Prostate gland (tissue), 2 donors: ENCODE results near the gene FGGY. TPM values are rescaled to one million over a fixed set of nuclear protein-coding genes. Genes with fewer than 3 reads are reported as not detected.

Source experiments
- DNase-seq: peaks from one replicate; pipeline ENCODE4 v3.0.0-alpha.2; 2019; ENCODE audit warnings: low spot score
- H3K27ac ChIP-seq, 2 donors: fragments of 200-600 bp; sonication (generic); 2 replicates each; pipeline ENCODE4 v1.5.1; 2017 to 2019
- H3K27me3 ChIP-seq: fragments of 200-600 bp; sonication (generic); replicated peaks from 2 replicates; pipeline ENCODE4 v1.5.1; 2019; ENCODE audit not compliant: insufficient read depth
- H3K36me3 ChIP-seq, 2 donors: fragments of 200-600 bp; sonication (generic); 1 replicate in 1 of 2; 2 replicates in 1 of 2; pipeline versions ENCODE4 v1.5.1 to v1.8.1; 2017 to 2019
- H3K4me1 ChIP-seq: fragments of 200-600 bp; sonication (generic); replicated peaks from 2 replicates; pipeline ENCODE4 v1.5.1; 2019
- H3K4me3 ChIP-seq, 2 donors: fragments of 200-600 bp; sonication (generic); 2 replicates each; pipeline ENCODE4 v1.5.1; 2017 to 2019
- H3K9me3 ChIP-seq: fragments of 200-600 bp; sonication (generic); 2 replicates; pipeline ENCODE4 v1.5.1; 2017
- POLR2A ChIP-seq: fragments of 450-650 bp; IDR thresholded peaks from one replicate; pipeline ENCODE4 v1.6.1; 2016; ENCODE audit warnings: antibody characterized with exemption, mild to moderate bottlenecking
- POLR2AphosphoS5 ChIP-seq: sonication (generic); formaldehyde crosslinking; IDR thresholded peaks from one replicate; pipeline ENCODE4 v1.6.1; 2017; ENCODE audit warnings: antibody characterized with exemption
- WGBS: methylation state at CpG from one replicate; pipeline ENCODE4 v1.1.5; 2018; 5-methylcytosine and 5-hydroxymethylcytosine counted together
- intact Hi-C: fragments of 100-400 bp; cut with DNase I; formaldehyde crosslinking; loops from one replicate; pipeline ENCODE4 v1.14.2; 2022
- total RNA-seq, 2 donors: library from RNA; depleted of rRNA; stranded (reverse); fragments of >200 nt; gene quantifications; one replicate each; pipeline ENCODE4 v1.1.0, GENCODE V29; 2016
- TF ChIP-seq, protein P1 (sequence below), 4 experiments: fragments of 200-600 bp in 2 of 4; fragments of 450-650 bp in 2 of 4; sonication (generic) in 2 of 4; IDR thresholded peaks; 1 replicate in 3 of 4; 2 replicates in 1 of 4; pipeline ENCODE4 v1.5.1; 2016 to 2019; ENCODE audit warnings: antibody characterized with exemption in 4 of 4, mild to moderate bottlenecking in 2 of 4, moderate library complexity in 2 of 4

Gene FGGY
- total RNA-seq, 2 donors from 2014 or later, result 28.6 to 32.2 TPM

DNA sequence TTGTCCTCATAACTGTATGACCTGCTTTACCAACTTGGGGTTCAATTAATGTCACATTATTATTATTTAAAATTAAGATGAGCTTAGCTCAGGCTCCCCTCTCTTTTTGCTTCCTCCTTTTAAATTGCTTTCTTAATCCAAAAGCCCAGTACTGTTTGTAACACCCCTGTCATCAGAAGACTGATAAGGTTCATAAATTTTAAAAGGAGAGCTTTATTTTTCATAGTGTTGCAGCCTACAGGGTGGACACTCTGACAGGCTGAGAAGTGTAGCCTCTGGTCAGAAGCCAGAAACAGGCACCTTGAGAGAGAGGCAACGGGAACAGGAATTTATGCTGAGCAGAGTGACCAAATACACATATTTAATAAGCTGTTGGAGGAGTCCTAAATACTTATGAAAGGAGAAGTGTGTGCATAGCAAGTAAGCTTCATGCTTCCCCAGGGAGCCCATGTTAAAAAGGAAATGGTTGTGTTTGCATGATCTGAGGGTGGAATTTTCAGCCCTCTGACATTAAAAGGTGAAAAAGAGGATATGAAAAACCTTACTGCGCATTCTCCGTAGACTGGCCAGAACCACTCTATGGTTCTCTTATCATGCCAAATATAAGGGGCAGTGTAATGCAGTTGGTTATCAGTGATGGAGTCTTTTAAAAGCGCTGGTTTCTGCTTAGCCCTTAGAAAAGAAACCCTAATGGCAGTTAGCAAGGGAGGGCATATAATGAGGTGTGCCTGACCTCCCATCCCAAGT is 30.5 kb upstream of the FGGY start:
- WGBS, result 72% methylated on average over 4 of the region's 4 CpGs
- DNase-seq, result no peak
- no peak overlapping the region for H3K27ac ChIP-seq

DNA sequence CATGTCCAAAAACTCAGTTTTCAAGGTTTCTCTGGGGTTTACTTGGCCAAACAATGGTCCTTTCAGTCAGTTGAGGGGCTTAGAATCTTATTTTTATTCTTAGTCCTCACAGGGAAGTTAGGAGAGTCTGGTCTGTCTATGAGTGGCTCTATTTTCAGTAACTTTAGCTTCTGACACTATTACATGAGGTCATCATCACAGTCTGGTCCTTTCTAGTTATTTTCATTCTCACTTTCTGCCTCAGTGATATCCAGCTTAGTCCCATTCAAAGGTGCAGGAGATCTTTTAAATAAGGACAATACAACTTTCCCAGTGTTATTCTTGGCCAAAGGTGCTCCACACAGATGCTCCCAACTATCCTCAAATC is 30.0 kb upstream of the FGGY start:
- Histone ChIP-seq H3K9me3 (no peaks in the 10 kb centered on the region), H3K4me1 (peaks cover 2% of the 10 kb centered on the region), H3K4me3 (no peak overlapping the region), H3K27me3 (no peaks in the 10 kb centered on the region), H3K27ac (no peak overlapping the region), H3K36me3 (no peaks in the 10 kb centered on the region)
- intact Hi-C loops, result no loop called here
- TF ChIP-seq, protein P1, sequence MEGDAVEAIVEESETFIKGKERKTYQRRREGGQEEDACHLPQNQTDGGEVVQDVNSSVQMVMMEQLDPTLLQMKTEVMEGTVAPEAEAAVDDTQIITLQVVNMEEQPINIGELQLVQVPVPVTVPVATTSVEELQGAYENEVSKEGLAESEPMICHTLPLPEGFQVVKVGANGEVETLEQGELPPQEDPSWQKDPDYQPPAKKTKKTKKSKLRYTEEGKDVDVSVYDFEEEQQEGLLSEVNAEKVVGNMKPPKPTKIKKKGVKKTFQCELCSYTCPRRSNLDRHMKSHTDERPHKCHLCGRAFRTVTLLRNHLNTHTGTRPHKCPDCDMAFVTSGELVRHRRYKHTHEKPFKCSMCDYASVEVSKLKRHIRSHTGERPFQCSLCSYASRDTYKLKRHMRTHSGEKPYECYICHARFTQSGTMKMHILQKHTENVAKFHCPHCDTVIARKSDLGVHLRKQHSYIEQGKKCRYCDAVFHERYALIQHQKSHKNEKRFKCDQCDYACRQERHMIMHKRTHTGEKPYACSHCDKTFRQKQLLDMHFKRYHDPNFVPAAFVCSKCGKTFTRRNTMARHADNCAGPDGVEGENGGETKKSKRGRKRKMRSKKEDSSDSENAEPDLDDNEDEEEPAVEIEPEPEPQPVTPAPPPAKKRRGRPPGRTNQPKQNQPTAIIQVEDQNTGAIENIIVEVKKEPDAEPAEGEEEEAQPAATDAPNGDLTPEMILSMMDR (IDR thresholded peaks at IDR 0.05), result no peak
- TF ChIP-seq POLR2AphosphoS5 (no peak), POLR2A (no peak)
- no peak for DNase-seq

More for the DNA sequence above, 30.5 kb upstream of the FGGY start:
- H3K4me1 ChIP-seq, result peaks cover 3% of the 10 kb centered on the region
- no peaks in the 10 kb centered on the region for H3K36me3 ChIP-seq
- no peak overlapping the region for H3K4me3 ChIP-seq
- no peaks in the 10 kb centered on the region for H3K9me3 ChIP-seq
- intact Hi-C loops, result no loop called here
- no peaks in the 10 kb centered on the region for H3K27me3 ChIP-seq
- TF ChIP-seq POLR2AphosphoS5 (no peak), POLR2A (no peak)
- TF ChIP-seq, protein P1 (IDR thresholded peaks at IDR 0.05), result no peak

DNA sequence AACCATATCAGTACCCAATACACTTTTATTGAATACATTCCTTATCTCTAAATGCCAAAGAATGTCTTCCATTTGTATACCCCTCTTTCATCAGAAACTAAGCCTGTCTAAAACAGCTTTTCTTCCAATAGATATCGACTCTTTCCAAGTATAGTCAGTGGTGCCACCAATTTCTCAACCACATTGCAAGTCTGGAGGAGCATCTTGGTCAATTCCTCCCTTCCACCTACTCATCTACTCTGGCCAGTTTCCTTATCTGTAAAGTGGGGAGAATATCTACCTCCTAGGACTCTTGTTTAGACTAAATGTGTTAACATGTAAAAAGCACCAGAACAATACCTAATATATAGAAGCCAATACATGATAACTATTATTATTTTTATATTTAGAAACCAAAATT is 28.5 kb upstream of the FGGY start:
- H3K4me1 ChIP-seq, result no peaks in the 10 kb centered on the region
- H3K27me3 ChIP-seq, result no peaks in the 10 kb centered on the region
- no peak for DNase-seq
- TF ChIP-seq, protein P1 (IDR thresholded peaks at IDR 0.05), result no peak
- no peak for TF ChIP-seq POLR2A
- no peak for TF ChIP-seq POLR2AphosphoS5
- no peak overlapping the region for H3K4me3 ChIP-seq
- no peak overlapping the region for H3K27ac ChIP-seq
- H3K9me3 ChIP-seq, result no peaks in the 10 kb centered on the region
- intact Hi-C loops, result no loop called here
- no peaks in the 10 kb centered on the region for H3K36me3 ChIP-seq
- WGBS, result 100% methylated on average over 1 of the region's 1 CpG

DNA sequence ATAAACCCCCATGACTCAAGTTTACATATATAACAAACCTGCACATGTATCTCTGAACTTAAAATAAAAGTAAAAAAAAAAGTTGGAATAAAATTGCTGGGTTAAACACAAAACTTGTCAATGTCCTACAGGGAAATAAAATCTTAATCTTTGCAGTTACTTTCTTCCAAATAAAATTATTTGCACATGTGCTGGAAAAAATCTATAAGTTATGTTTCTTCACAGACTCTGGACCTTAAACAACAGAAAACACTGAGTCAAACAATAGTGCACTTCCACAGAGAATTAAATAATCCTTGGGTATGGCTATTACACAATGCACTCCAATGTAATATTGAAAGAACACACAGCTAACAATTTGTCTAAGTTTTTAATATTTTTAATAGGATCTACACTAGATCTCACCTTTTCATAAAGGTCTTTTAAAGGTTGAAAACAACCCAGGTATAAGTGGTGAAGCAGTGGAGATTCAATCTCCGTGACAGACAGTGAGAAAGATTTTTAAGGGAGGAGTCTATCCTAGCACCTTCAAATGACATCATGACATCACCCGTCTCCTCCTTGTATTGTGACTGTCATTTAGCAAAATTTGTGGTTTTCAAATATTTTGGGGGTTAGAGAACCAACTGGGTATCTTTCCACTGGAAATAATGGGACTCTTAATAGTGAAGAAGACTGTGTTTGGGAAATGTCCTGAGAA is 25.2 kb upstream of the FGGY start:
- Histone ChIP-seq H3K4me3 (no peak overlapping the region), H3K4me1 (no peaks in the 10 kb centered on the region), H3K36me3 (no peaks in the 10 kb centered on the region), H3K9me3 (no peaks in the 10 kb centered on the region), H3K27ac (no peak overlapping the region), H3K27me3 (no peaks in the 10 kb centered on the region)
- intact Hi-C loops, result no loop called here
- TF ChIP-seq POLR2A, result no peak
- no peak for TF ChIP-seq POLR2AphosphoS5
- TF ChIP-seq, protein P1 (IDR thresholded peaks at IDR 0.05), result no peak
- DNase-seq, result no peak
- 97% methylated on average over 2 of the region's 2 CpGs for WGBS

DNA sequence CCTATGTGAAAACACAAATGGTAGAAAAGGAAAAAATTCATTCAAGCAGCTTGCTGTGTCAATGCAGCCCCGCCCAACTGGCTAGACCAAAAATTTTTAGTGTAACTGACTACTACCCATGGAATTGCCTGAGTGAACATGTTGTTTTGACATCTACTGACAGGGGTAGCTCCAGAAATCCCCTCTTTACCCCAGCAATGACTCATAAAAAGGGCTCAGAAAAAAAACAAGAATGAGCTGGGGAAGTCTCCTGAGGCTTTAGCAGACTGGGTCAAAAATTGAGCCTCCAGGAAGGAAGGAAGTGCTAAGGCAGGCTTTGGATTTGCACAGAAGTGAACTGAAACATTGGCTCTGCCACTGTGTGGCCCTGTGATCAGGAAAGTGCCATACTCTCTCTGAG is 24.4 kb upstream of the FGGY start:
- TF ChIP-seq POLR2AphosphoS5, result no peak
- no peak for TF ChIP-seq POLR2A
- TF ChIP-seq, protein P1 (IDR thresholded peaks at IDR 0.05), result no peak
- DNase-seq, result no peak
- WGBS, result 93% methylated on average over 1 of the region's 1 CpG

More for the DNA sequence above, 24.4 kb upstream of the FGGY start:
- Histone ChIP-seq H3K36me3 (no peaks in the 10 kb centered on the region), H3K9me3 (no peaks in the 10 kb centered on the region), H3K4me3 (no peak overlapping the region), H3K27me3 (no peaks in the 10 kb centered on the region), H3K4me1 (no peaks in the 10 kb centered on the region), H3K27ac (no peak overlapping the region)
- intact Hi-C loops, result no loop called here
